GM18873 (cell line): ENCODE results near the gene PLCH2.

Source experiments
- ATAC-seq: cut with Tn5 transposase; IDR thresholded peaks from one replicate; pipeline ENCODE4 v1.9.1; 2021; ENCODE audit warnings: mild to moderate bottlenecking, moderate library complexity, moderate number of reproducible peaks; ENCODE audit not compliant: unreplicated experiment, low FRiP score

Gene PLCH2

DNA sequence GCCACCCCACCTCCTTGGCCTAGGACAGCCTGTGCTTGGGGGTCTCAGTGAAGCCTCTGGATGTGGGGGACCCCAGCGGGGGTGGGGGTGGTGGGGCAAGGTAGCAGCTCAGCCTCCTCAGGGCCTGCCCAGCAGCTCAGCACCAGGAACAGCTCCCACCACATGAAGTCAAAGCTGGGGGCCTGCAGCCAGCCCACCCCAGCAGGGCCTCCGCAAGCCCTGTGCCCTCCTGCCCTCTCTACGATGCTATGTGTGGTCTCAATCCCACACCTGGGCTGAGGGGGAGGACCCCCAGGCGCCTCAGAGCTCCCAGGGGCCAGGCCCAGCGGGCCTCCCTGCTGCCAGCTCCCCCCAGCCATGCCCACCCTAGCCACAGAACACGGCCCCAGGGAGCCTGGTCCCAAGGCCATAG lies 31.7 kb downstream of the PLCH2 start:
- no peak for ATAC-seq

DNA sequence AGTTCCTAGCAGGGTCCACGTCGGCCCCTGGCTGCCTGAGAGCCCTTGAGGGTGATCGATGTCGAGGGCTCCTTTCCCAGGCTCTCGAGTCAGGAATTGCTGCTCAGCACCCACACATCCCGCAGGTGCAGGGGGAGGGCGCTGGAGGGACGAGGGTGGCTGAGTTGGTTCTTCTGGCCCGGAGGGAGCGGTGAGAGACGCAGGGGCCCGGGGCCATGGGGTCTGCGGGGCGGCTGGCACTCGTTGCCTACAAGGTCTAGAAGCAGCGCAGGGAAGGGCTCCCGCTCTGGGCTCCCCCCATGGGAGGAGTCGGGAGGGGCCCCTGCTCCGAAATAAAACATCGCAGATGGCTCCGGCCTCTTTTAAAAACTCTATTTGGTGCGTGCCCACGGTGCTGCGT lies 32.1 kb downstream of the PLCH2 start:
- no peak for ATAC-seq

DNA sequence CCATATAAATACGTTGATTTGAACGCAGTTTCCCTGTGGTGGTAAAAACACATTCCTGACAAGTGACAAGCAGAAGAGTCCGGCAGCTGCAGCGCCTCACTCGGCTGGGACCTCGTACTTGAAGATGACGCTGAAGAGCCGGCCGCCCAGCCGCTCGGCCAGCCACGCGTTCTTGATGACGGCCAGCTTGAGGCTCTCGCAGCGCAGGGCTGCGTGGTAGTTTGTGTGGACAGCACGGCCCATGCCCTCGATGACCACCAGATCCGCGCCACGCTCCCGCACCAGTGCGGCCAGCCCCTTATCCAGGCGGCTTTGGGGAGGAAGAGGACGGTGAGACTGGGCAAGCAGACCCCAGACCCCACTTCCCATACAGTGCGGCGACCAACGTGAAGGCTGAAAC lies 32.7 kb downstream of the PLCH2 start:
- no peak for ATAC-seq

DNA sequence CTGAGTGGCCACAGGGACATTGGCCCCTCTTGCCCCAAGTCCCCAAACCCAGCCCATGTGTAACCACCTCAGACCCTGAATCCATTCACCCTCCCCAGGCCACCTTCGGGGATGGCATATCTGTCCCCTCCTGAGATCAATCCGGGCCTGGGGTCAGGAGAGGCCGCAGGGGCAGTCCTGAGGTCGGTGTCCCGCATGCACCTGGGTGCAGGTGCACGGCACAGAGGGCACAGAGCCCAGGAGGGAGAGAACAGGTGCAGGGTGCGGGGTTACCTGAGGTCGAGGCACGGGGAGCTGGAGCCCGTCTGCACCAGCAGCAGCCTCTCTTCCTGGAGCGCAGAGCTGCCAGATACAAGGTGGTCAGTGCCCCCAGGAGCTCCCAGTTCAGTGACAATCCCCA lies 33.5 kb downstream of the PLCH2 start:
- no peak for ATAC-seq

DNA sequence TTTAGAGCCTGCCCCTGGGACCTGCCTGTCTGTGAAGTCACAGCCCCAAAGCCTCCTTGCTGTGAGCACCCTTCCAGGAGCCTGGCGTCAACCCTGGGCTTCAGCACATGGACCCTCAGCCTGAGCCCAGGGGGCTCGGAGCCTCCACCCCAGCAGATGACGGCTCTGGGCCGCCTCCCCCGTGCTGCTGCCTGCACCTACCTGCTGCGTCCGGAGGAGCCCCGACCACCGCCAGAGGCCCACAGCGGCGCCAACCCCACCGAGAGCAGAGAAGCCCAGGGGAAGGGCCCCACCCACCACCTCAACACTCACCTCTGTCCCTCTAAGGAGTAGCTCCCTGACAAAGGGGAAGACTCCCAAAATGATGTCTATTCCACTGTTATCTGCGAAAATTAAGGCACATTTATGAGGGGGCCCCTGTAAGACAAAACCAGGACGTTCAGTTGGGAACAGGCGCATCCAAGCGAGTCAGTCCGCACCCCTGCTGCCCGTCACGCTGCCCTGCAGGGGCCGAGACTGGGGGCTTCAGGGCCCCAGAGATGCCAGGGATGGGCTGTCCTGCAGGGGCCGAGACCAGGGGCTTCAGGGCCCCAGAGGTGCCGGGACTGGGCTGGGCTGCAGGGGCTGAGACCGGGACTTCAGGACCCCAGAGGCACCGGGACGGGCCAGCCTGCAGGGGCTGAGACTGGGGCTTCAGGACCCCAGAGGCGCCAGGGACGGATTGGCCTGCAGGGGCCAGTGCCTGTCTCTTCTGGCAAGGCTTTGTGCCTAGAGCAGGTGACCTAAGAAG lies 34.5 kb downstream of the PLCH2 start:
- ATAC-seq, result no peak

DNA sequence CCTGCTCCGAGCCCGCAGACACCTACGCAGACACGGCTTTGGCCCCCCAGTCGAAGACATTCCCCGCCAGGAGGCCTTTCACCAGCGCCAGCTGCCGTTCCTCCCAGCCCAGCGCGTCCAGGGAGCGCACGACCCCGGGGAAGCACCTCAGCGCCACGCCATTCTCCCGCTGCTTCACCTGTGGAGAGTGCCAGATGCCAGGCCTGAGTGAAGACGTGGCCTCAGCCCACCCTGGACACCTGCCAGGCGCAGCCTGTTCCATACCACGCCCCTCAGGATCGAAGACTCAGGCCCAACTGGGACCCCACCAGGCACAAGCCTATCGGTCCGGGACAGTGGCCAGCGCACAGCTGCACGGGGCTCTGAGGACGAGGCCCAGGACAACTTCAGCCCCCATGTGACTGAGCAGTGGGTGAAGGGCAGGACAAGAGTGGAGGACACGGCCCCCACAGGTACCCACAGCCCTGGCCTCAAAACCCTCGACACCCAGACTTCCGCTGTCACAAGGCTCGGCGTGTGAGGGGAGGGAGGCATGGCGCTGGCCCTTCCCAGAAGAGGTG lies 36.9 kb downstream of the PLCH2 start:
- ATAC-seq, result no peak

DNA sequence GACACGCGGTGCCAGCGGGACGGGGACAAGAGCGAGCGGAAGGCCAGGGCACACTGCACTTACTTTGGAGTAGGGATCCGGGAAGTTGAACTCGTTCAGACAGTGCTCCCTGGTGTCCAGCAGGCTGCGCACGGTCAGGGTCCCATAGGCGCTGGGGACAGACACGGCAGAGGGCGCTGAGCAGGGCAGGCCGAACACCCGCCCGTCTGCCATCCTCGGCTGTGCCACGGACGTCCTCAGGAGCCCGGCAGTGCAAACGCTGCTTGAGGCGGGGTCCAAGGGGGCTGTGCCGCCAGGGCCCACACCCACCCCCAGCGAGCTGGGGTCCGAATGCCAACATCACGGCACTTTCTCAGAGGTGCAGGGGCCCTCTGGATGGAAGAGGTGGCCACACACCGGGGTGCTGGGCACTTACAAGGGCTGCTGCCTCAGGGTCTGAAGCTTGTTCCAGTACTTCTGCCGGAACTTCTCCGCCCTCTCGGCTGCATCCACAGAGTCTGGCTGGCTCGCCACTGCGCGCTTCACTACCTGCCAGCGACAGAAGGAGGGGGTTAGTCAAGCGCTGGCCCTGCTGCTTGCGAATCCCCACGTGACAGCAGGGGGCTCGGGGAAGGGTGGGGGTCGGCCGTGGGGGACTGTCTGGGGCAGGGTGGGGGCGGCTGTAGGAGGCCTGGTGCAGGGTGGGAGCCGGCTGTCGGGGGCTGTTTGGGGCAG lies 38.0 kb downstream of the PLCH2 start:
- ATAC-seq, result no peak

DNA sequence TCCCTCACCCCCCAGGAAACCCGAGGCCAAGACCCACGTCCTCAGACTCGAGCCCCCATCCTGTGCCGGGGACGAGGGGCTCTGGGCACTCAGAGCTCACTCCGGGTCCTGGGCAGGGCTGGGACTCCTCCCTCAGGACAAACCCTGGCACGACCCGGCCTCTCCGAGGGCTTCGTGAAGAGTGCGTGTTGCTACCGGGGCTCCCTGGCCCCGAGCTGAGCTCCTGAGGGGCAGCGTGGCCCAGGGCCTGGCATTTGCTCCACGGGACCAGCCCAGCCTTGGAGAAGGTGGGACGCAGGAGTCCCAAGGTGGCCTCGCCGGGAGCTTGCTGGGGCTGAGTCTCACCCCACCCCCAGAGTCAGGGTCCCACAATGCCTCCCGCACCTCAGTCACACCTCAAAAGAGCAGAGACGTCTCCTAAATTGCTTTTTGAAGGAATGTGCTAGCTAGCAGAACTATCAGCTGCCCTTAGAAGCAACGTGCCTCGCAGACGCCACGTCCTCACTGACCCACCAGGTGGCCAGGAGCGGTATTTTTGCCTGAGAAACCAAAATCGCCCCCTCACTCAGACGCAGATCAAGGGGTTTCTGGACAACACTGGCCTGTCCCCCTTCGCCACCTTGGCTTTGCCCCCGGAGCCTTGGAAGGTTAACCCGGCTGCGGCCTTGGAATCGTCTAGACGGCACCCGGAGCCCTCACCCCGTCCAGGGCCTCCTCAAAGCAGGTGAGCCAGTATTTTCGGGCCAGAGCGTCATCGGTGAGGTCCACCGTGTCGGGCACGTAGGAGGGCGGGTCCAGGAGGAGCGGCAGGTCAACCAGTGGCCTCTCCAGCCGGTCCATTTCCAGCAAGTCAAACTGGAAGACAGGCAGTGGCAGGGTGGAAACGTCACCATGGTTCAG lies 39.0 kb downstream of the PLCH2 start:
- no peak for ATAC-seq

DNA sequence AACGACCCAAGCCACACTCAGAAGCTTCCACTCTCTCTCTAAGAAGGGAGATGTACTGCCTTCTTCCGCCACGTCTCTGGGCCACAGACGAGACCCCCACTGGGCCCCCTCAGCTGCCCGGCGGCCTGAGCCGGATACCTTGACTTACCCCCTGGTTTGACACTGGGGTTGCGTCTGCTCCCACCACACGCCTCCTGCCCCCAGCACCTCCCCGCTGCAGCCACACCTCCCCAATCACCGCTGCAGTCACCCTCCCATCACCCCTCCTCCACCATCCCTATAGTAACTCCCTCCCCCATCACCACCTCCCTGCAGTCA lies 39.6 kb downstream of the PLCH2 start:
- no peak for ATAC-seq

DNA sequence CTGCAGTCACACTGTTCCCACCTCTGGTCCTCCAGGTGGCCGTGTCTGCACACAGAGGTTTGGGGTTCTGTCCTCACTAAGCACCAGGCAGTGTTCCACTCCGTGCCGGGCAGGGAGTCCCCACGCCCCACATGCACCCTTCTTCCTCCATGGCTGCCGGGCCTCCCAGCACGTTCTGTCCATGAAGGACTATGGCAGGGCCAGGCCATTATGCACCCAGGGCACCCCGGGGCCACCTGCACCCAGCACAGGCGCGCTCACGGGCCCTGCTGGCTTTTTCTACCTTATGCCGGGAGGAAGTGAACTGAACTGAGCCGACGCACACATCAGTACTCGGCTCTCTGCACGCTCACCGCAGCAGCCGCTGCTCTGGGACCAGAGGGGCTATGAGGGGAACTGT lies 40.0 kb downstream of the PLCH2 start:
- no peak for ATAC-seq

DNA sequence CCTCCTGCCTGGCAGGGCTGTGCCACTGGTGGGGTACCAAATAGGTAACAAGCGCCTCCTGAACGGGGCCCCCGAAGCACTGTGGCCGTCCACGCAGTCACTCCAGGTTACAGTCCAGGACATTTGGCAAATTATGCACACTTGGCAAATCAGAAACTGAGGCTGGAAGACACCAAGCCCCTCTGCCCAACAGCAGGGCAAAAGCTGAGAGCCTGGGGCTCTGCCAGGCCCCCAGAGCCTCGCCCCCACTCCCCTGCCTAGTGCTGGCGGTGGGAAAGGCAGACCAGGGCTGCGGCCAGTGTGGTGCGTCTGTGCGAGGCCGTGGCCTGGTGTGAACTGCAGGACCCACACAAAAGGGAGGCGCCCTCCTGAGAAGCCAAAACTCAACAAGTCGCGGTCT lies 40.9 kb downstream of the PLCH2 start:
- ATAC-seq, result no peak

DNA sequence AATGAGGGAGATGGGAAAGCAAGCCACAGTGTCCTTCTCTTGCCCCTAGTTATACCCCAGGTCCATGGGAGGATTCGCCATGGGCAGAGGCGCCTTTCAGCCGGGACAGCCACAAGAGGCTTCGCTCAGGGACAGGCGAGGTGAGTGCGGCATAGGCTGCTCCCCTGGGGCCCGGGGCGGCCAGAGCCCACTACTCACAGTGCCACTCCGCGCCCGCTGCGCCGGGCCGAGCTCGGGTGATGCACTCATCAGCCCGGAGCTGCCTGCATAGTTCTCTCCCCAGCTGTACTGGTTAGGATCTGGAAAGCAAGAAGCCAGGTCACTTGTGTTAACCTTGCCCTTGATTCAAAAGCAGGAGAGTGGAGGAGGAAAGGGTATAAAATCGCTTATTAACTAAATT lies 41.9 kb downstream of the PLCH2 start:
- no peak for ATAC-seq

DNA sequence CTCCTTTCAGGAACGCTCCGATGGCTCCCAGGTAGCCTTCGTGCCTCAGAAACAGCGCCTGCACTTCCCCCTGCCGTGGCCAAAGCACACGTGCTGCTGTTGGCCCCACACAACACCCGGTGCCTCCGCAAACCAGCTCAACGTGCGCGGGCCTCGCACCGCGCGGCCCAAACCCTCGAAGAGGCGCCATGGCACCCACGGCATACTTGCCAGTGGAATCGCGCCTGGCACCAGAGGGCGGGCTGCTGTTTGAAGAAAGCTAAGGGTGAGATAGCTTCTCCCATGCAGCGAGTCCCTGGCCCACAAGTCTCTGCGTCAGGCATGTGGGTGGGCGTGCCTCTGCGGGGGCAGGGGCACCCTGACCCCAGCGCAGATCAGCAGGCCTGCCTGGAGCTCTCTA lies 42.4 kb downstream of the PLCH2 start:
- ATAC-seq, result no peak

DNA sequence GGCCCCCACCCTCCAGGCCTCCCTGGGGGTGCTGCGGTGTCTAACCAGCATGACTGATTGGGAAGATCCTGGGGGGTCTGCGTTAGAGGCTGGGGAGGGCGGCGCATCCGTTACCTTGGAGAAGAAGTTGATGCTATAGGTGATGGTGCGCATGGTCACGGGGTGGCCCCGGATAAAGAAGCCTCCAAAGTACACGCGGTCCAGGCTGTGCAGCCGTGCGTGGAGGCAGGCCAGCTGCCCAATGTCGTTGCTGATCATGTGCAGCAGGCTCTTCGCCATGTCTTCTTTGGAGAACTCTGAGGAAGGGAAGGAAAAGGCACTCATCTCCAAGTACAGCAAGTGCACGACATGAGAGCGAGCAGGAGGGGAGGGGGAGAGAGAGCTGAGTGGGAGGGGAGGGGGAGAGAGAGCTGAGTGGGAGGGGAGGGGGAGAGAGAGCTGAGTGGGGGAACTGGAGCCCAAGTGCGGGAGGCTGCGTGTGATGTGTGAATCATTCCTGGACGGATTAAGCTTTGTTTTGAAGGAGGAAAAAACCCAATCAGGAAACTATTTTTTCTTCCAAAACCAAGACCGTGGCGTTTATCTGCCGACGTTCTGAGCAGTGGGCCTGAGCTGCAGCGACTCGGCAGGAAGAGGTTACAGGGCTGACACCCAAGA lies 43.1 kb downstream of the PLCH2 start:
- ATAC-seq, result no peak

DNA sequence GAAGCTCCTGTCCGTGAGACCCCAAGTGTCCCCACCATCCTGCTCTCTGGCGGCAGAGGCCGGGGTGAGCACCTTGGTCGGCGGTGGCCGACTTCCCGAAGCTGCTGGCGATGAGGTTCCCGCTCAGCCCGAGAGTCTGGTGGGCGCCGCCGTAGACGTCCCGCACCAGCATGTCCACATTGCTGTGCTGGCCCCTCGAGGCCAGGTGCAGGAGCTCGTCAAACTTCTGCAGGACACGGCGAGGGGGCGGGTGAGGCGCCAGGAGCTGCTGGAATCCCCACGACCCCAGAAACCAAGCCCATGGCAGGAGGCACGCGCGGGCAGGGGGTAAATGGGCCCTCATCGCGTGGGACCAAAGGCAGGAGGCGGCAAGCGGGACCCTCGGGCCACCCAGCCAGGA lies 43.6 kb downstream of the PLCH2 start:
- no peak for ATAC-seq

DNA sequence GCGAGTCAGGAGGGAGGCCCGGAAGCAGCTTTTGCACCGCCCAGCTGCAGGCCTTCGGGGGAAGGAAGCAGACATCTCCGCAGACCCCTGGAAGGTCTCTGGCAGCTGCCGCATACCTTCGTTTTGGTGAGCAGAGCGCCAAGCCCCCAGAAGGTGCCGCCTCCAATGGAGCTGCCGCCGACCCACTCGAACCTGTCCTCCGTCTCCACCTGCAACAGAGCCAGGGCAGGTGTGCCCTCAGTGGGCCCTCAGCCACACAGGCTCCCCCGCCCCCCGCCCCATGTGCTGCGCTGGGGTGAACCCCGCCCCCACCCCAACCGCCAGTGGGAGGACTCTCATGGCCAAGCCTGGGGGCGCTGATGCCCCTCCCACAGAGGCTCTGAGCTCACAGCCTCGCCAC lies 44.1 kb downstream of the PLCH2 start:
- ATAC-seq, result no peak

DNA sequence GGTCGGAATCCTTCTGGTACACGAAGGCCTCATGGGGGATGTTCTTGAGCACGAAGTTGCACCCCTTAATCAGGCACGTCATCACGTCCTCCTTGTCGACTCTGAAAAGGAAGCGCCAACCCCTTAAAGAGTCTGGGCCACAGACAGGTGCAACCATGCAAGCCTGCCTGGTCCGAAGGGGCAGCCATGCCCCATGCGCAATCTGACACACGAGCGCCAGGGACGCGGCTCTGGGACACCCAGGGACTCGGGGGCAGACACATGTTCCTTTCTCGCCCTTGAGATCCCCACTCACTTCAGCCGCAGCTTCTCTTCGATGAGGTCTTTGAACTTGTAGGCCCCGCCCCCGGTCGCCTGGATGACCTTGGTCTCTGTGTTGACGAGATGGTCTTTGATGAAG lies 44.7 kb downstream of the PLCH2 start:
- no peak for ATAC-seq

DNA sequence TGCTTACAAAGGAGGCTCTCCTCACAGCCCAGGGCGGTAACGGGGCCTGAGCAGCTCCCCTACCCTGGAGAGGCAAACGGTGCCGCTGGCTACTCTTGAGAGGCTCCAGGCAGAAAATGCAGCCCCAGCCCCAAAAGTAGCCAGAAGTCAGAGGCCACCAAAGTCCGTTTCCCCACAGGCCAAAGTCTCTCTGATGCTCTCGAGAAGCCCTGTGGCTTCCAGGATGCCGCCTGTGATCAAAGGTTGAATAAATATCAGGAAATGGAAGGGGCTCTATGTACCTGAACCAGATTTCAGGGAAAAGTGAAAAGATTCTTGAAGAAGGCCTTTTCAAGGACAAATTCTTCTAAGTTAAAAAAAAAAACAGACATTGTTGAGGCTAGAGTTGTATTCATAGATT lies 46.1 kb downstream of the PLCH2 start:
- ATAC-seq, result no peak

DNA sequence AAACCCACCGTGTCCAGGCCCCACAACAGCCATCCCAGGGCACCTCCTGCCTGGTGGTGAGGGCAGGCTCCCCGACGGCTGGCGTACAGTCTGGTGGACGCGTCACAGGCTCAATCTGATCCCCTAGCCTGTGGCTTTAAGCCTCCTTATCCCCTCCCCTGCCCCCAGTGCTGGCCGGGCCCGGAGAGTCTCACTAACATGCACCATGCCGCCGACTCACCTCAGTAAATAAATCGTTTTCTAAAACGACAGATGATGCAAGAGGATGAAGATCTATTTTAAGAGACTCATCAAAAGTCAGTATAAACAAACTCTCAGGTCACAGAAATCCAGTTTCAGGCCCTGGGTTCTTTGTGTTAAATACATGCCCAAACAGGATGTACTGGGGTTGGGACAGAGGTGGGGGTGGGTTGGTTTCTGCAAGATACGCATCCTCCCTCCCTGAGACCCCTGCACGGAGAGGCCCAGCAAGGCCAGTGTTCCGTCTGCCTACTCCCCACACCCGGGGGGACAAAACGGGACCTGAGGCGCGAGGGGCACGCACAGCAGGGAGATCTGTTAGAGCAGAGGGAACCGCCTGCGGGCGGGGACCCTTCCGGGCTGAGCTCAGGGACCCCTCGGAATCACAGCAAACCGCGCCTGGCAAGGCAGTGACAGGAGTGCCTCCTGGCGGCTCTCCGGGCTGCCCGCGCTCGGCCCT lies 47.3 kb downstream of the PLCH2 start:
- no peak for ATAC-seq
